K562 (cell line): ENCODE data around the gene SPRY4. TPM values are rescaled to one million over a fixed set of nuclear protein-coding genes. Genes with fewer than 3 reads are reported as not detected.

Experiments used
- ATAC-seq: fragments of 200-7000 bp; cut with Tn5 transposase; 3 replicates; pipeline ENCODE4 v1.9.1; 2020; ENCODE audit warnings: moderate library complexity
- BruUV-seq: library from RNA; stranded (reverse); fragments of 400-500 nt; replicated peaks from 2 replicates; lab custom pipeline; 2021; lab: Mats Ljungman, UMichigan
- CTCF ChIA-PET: fragments of 300-600 bp; formaldehyde crosslinking; extraction: SDS; loops from one replicate; lab custom pipeline; 2021; ENCODE audit warnings: low intra/inter-chr PET ratio; lab: Yijun Ruan, JAX
- POLR2A ChIA-PET: fragments of 300-600, 350-650 bp; sonication (Branson Sonifier 250); formaldehyde crosslinking; extraction: SDS; loops from one replicate; lab custom pipeline; 2021; ENCODE audit warnings: antibody characterized with exemption, inconsistent platforms; lab: Yijun Ruan, JAX
- DNase-seq, 4 experiments: peaks; one replicate each; pipeline versions ENCODE4 v3.0.0 to v3.0.0-alpha.2; 2011 to 2018; ENCODE audit warnings: low spot score in 3 of 4, mixed read lengths in 3 of 4; ENCODE audit errors: extremely low read depth in 1 of 4
- FAIRE-seq: peaks from 2 replicates; lab custom pipeline; 2011; peaks lifted over from hg19 to GRCh38; lab: Jason Lieb, UNC
- H2AFZ ChIP-seq: 2 replicates; pipeline ENCODE4 v1.6.0; 2011; ENCODE audit warnings: low read depth, low read length, control low read depth, inconsistent platforms
- H3K27ac ChIP-seq: fragments of 200-600 bp; 3 replicates; pipeline ENCODE4 v1.8.0; 2011; ENCODE audit warnings: low read depth, mild to moderate bottlenecking, control low read depth, inconsistent platforms, low read length, moderate library complexity, mixed read lengths; ENCODE audit errors: extremely low read depth
- H3K27me3 ChIP-seq, 2 experiments: fragments of 300-600 bp in 1 of 2; 2 replicates in 1 of 2; 3 replicates in 1 of 2; pipeline versions ENCODE4 v1.6.0 to v1.8.0; 2011; ENCODE audit warnings: inconsistent platforms in 2 of 2, low read length in 2 of 2, mild to moderate bottlenecking in 1 of 2, mixed read lengths in 1 of 2, moderate library complexity in 1 of 2; ENCODE audit not compliant: control insufficient read depth in 2 of 2, insufficient read depth in 2 of 2
- H3K36me3 ChIP-seq: fragments of 300-600 bp; 3 replicates; pipeline ENCODE4 v1.8.0; 2011; ENCODE audit warnings: mild to moderate bottlenecking, low read length, inconsistent platforms; ENCODE audit not compliant: control insufficient read depth, insufficient read depth
- H3K4me1 ChIP-seq, 2 experiments: fragments of 200-600 bp in 1 of 2; replicated peaks in 1 of 2; 2 replicates in 1 of 2; 3 replicates in 1 of 2; pipeline versions ENCODE4 v1.5.1 to v1.8.0; 2011; ENCODE audit warnings: inconsistent platforms in 2 of 2, low read length in 2 of 2, mild to moderate bottlenecking in 1 of 2, mixed read lengths in 1 of 2, moderate library complexity in 1 of 2; ENCODE audit not compliant: control insufficient read depth in 2 of 2, insufficient read depth in 2 of 2
- H3K4me2 ChIP-seq: 2 replicates; pipeline ENCODE4 v1.6.1; 2011; ENCODE audit warnings: low read length, control low read depth, inconsistent platforms, mixed read lengths; ENCODE audit not compliant: insufficient read depth
- H3K4me3 ChIP-seq: fragments of 200-600 bp; sonication (generic), shearing (Covaris generic); 2 replicates; pipeline ENCODE4 v1.5.1; 2016; ENCODE audit warnings: control low read depth, inconsistent platforms
- H3K79me2 ChIP-seq: fragments of 200-600 bp; 3 replicates; pipeline ENCODE4 v1.8.0; 2011; ENCODE audit warnings: low read length, inconsistent platforms; ENCODE audit not compliant: control insufficient read depth, insufficient read depth
- H3K9ac ChIP-seq, 2 experiments: 2 replicates each; pipeline versions ENCODE4 v1.6.0 to v1.6.1; 2011; ENCODE audit warnings: low read depth in 2 of 2, low read length in 2 of 2, control low read depth in 1 of 2, inconsistent platforms in 1 of 2, mild to moderate bottlenecking in 1 of 2, mixed read lengths in 1 of 2; ENCODE audit not compliant: insufficient read depth in 1 of 2
- H3K9me1 ChIP-seq: one replicate; pipeline ENCODE4 v1.6.0; 2011; ENCODE audit warnings: inconsistent platforms, mild to moderate bottlenecking, low read length, moderate library complexity; ENCODE audit not compliant: control insufficient read depth, insufficient read depth
- H3K9me3 ChIP-seq: replicated peaks from 2 replicates; pipeline ENCODE4 v1.5.1; 2011; ENCODE audit warnings: low read depth, low read length, inconsistent platforms; ENCODE audit not compliant: control insufficient read depth, insufficient read depth
- H4K20me1 ChIP-seq: replicated peaks from 2 replicates; pipeline ENCODE4 v1.6.1; 2011; ENCODE audit warnings: low read length, inconsistent platforms, mixed read lengths; ENCODE audit not compliant: control insufficient read depth, insufficient read depth
- ATF7 ChIP-seq: fragments of 450-650 bp; IDR thresholded peaks from 2 replicates; pipeline ENCODE4 v1.7.1; 2014; ENCODE audit warnings: mild to moderate bottlenecking, moderate library complexity
- BCOR ChIP-seq: fragments of 450-650 bp; IDR thresholded peaks from 2 replicates; pipeline ENCODE4 v1.6.1; 2016
- CBX5 ChIP-seq: IDR thresholded peaks from 2 replicates; pipeline ENCODE4 v1.6.1; 2014; ENCODE audit warnings: low read depth, borderline replicate concordance
- ETV6 ChIP-seq, 3 experiments: fragments of 150-350 bp in 1 of 3; sonication (generic) in 1 of 3; formaldehyde crosslinking in 1 of 3; IDR thresholded peaks; 2 replicates each; pipeline versions ENCODE4 v1.6.1 to v1.8.0; 2014 to 2022; ENCODE audit warnings: borderline replicate concordance in 2 of 3, low read depth in 2 of 3, antibody characterized with exemption in 1 of 3, low read length in 1 of 3, mild to moderate bottlenecking in 1 of 3, missing genetic modification reagents in 1 of 3
- HMGXB4 ChIP-seq: sonication (generic); formaldehyde crosslinking; IDR thresholded peaks from 2 replicates; pipeline ENCODE4 v1.8.1; 2023; ENCODE audit warnings: mild to moderate bottlenecking, missing genetic modification reagents
- KLF6 ChIP-seq: fragments of 250-450 bp; sonication (Bioruptor Pico); IDR thresholded peaks from 2 replicates; pipeline ENCODE4 v1.4.0; 2020; ENCODE audit warnings: mild to moderate bottlenecking, moderate library complexity, borderline replicate concordance
- NR0B1 ChIP-seq: fragments of 450-650 bp; IDR thresholded peaks from one replicate; pipeline ENCODE4 v1.6.1; 2018; ENCODE audit warnings: mild to moderate bottlenecking, moderate library complexity; ENCODE audit not compliant: partially characterized antibody
- SRF ChIP-seq, 2 experiments: fragments of 250-450, 450-650 bp in 1 of 2; sonication (Bioruptor Pico) in 1 of 2; sonication (generic) in 1 of 2; formaldehyde crosslinking; IDR thresholded peaks; 2 replicates each; pipeline versions ENCODE4 v1.5.0 to v1.5.1; 2020 to 2022; ENCODE audit warnings: mild to moderate bottlenecking in 1 of 2, missing genetic modification reagents in 1 of 2
- ZKSCAN3 ChIP-seq: fragments of 250-450 bp; sonication (Bioruptor Pico); IDR thresholded peaks from 2 replicates; pipeline ENCODE4 v1.4.0; 2020
- WGBS: fragments of 100-300 bp; shearing (Covaris generic); methylation state at CpG from one replicate; pipeline ENCODE4 v1.1.6; 2016; ENCODE audit warnings: low coverage, mixed read lengths; ENCODE audit not compliant: insufficient coverage; ENCODE audit errors: missing lambda C conversion rate; 5-methylcytosine and 5-hydroxymethylcytosine counted together
- in situ Hi-C: fragments of 300-500 bp; cut with MboI; formaldehyde crosslinking; loops from 4 replicates; pipeline ENCODE4 v1.15.0; 2018; ENCODE audit warnings: inconsistent platforms, mixed read lengths
- intact Hi-C: fragments of 100-400 bp; cut with micrococcal nuclease; formaldehyde crosslinking; loops from 2 replicates; pipeline ENCODE4 v1.14.2; 2022
- polyA plus RNA-seq, 8 experiments: library from polyadenylated mRNA; depleted of rRNA in 4 of 8; stranded (reverse) in 5 of 8; unstranded in 3 of 8; fragments of >200 nt; fragmentation: Nextera tagmentation in 2 of 8; fragmentation: Illumina TruSeq in 1 of 8; extraction: Ambion mirVana in 2 of 8; extraction: Trizol in 1 of 8; gene quantifications; 2 replicates each; pipeline versions ENCODE4 v1.2.1 to v1.2.3, GENCODE V29; 2011 to 2014; ENCODE audit warnings: inconsistent platforms in 1 of 8, missing spikeins in 1 of 8
- total RNA-seq, 7 experiments: library from RNA; depleted of rRNA in 6 of 7; stranded (reverse); fragments of >200 nt in 6 of 7; fragmentation: Illumina TruSeq in 2 of 7; extraction: Trizol in 2 of 7; gene quantifications; 2 replicates each; pipeline versions ENCODE4 v1.2.1 to v1.2.3, GENCODE V29; 2011 to 2021; ENCODE audit warnings: low replicate concordance in 1 of 7
- TF ChIP-seq, protein P1 (sequence below), 2 experiments: fragments of 450-650 bp in 1 of 2; sonication (generic) in 1 of 2; formaldehyde crosslinking in 1 of 2; IDR thresholded peaks in 1 of 2; conservative IDR thresholded peaks in 1 of 2; 2 replicates each; pipeline versions ENCODE4 v1.6.1 to v1.8.1; 2016 to 2023; ENCODE audit warnings: mild to moderate bottlenecking in 2 of 2, moderate library complexity in 2 of 2, inconsistent platforms in 1 of 2, missing genetic modification reagents in 1 of 2
- TF ChIP-seq, protein P2 (sequence below): fragments of 200-400 bp; formaldehyde crosslinking; IDR thresholded peaks from 2 replicates; pipeline ENCODE4 v1.6.1; 2017; ENCODE audit warnings: mild to moderate bottlenecking, low read depth, low read length, moderate library complexity

The SPRY4 gene
- total and polyA plus RNA-seq, 9 of the 15 experiments (the other 6 are each of a cell fraction or from before 2014, with no cell fraction given): 2.6 to 24.2 (median 9.5) TPM

GRCh38 chr5:142287973-142288313 lies 36.9 kb downstream of the SPRY4 start:
- Histone ChIP-seq H3K4me3 (no peak overlapping the region), H3K4me1 (peaks cover 7 to 14% of the 10 kb centered on the region in 2 experiments; a peak in 3 of 5 replicates), H3K4me2 (no peak overlapping the region), H3K9me1 (no peaks in the 10 kb centered on the region), H3K36me3 (no peaks in the 10 kb centered on the region), H4K20me1 (no peaks in the 10 kb centered on the region), H3K27me3 (no peaks in the 10 kb centered on the region), H3K27ac (no peak overlapping the region), H3K79me2 (no peaks in the 10 kb centered on the region), H3K9me3 (no peaks in the 10 kb centered on the region), H2AFZ (no peak overlapping the region), H3K9ac (no peak overlapping the region)
- no TSS peak for BruUV-seq
- no peak for FAIRE-seq
- WGBS: 88% methylated on average over 5 of the region's 5 CpGs
- no peak for ATAC-seq
- in situ Hi-C loops: no loop called here
- no peak for DNase-seq
- ChIA-PET POLR2A (interaction anchor here (3.4 kb wide), 1 partner anchor 8 kb away, joined by 13 read pairs; no protein-coding TSS in a partner anchor), CTCF (no interaction called here)
- TF ChIP-seq HMGXB4 (CRISPR knock-in tag): no peak
- no peak for TF ChIP-seq BCOR
- TF ChIP-seq ETV6 (IDR thresholded peaks at IDR 0.05; ENCODE audit: borderline replicate concordance in 1 of 2, low read depth in 2 of 2, low read length in 1 of 2): no peak
- no peak for TF ChIP-seq ETV6 (CRISPR knock-in tag; IDR thresholded peaks at IDR 0.05; ENCODE audit: borderline replicate concordance)
- TF ChIP-seq ATF7: no peak
- TF ChIP-seq, protein P1, sequence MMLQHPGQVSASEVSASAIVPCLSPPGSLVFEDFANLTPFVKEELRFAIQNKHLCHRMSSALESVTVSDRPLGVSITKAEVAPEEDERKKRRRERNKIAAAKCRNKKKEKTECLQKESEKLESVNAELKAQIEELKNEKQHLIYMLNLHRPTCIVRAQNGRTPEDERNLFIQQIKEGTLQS (IDR thresholded peaks at IDR 0.05): no peak
- TF ChIP-seq, protein P1 (CRISPR knock-in tag; conservative IDR thresholded peaks at IDR 0.05): no peak
- TF ChIP-seq NR0B1: no peak
- TF ChIP-seq KLF6 (CRISPR knock-in tag): no peak
- TF ChIP-seq CBX5: no peak
- no peak for TF ChIP-seq SRF (CRISPR knock-in tag; IDR thresholded peaks at IDR 0.05)
- TF ChIP-seq, protein P2, sequence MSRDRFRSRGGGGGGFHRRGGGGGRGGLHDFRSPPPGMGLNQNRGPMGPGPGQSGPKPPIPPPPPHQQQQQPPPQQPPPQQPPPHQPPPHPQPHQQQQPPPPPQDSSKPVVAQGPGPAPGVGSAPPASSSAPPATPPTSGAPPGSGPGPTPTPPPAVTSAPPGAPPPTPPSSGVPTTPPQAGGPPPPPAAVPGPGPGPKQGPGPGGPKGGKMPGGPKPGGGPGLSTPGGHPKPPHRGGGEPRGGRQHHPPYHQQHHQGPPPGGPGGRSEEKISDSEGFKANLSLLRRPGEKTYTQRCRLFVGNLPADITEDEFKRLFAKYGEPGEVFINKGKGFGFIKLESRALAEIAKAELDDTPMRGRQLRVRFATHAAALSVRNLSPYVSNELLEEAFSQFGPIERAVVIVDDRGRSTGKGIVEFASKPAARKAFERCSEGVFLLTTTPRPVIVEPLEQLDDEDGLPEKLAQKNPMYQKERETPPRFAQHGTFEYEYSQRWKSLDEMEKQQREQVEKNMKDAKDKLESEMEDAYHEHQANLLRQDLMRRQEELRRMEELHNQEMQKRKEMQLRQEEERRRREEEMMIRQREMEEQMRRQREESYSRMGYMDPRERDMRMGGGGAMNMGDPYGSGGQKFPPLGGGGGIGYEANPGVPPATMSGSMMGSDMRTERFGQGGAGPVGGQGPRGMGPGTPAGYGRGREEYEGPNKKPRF: no peak
- no peak for TF ChIP-seq ZKSCAN3 (CRISPR knock-in tag)
- intact Hi-C loops: no loop called here
